GM12878 (cell line): Measurements from ENCODE around the gene ICE1. TPM values are rescaled to one million over a fixed set of nuclear protein-coding genes. Genes with fewer than 3 reads are reported as not detected.

Experiments used
- ATAC-seq: fragments of 200-7000 bp; cut with Tn5 transposase; 3 replicates; pipeline ENCODE4 v1.9.1; 2020; ENCODE audit warnings: mild to moderate bottlenecking, moderate library complexity
- BruUV-seq: library from RNA; stranded (reverse); fragments of 400-500 nt; replicated peaks from 2 replicates; lab custom pipeline; 2021; lab: Mats Ljungman, UMichigan
- CTCF ChIA-PET: fragments of 300-600 bp; sonication (Branson Sonifier 250); formaldehyde crosslinking; extraction: SDS; loops from one replicate; lab custom pipeline; 2021; ENCODE audit warnings: inconsistent platforms; lab: Yijun Ruan, JAX
- POLR2A ChIA-PET: fragments of 350-600 bp; formaldehyde crosslinking; extraction: SDS; loops from one replicate; lab custom pipeline; 2021; ENCODE audit warnings: inconsistent platforms; lab: Charles Lee
- RAD21 ChIA-PET: fragments of 300-600 bp; sonication (Branson Sonifier 250); formaldehyde crosslinking; loops from one replicate; lab custom pipeline; 2023; ENCODE audit warnings: antibody characterized with exemption; ENCODE audit not compliant: unreplicated experiment; lab: Charles Lee
- SMC1A ChIA-PET: fragments of 300-600 bp; sonication (Branson Sonifier 250); formaldehyde crosslinking; loops from one replicate; lab custom pipeline; 2023; ENCODE audit not compliant: unreplicated experiment, uncharacterized antibody; lab: Charles Lee
- DNase-seq: peaks from one replicate; pipeline ENCODE4 v3.0.0-alpha.2; 2011; ENCODE audit warnings: low read depth, low spot score
- FAIRE-seq: peaks from 3 replicates; lab custom pipeline; 2011; peaks lifted over from hg19 to GRCh38; lab: Jason Lieb, UNC
- H2AFZ ChIP-seq: 2 replicates; pipeline ENCODE4 v1.6.0; 2011; ENCODE audit warnings: low read depth, low read length, control low read depth; ENCODE audit not compliant: control insufficient read depth
- H3K27ac ChIP-seq: 2 replicates; pipeline ENCODE4 v1.5.1; 2011; ENCODE audit warnings: control low read depth; ENCODE audit not compliant: control insufficient read depth, insufficient read depth
- H3K27me3 ChIP-seq, 2 experiments: replicated peaks in 1 of 2; 2 replicates each; pipeline versions ENCODE4 v1.6.0 to v1.6.1; 2011; ENCODE audit warnings: low read length in 1 of 2; ENCODE audit not compliant: control insufficient read depth in 2 of 2, insufficient read depth in 2 of 2
- H3K36me3 ChIP-seq, 2 experiments: 2 replicates each; pipeline ENCODE4 v1.5.1; 2011; ENCODE audit warnings: low read length in 1 of 2; ENCODE audit not compliant: control insufficient read depth in 2 of 2, insufficient read depth in 2 of 2
- H3K4me1 ChIP-seq: 2 replicates; pipeline ENCODE4 v1.6.1; 2011; ENCODE audit warnings: mild to moderate bottlenecking, low read length, moderate library complexity, mixed read lengths; ENCODE audit not compliant: control insufficient read depth, insufficient read depth
- H3K4me2 ChIP-seq: 2 replicates; pipeline ENCODE4 v1.6.0; 2011; ENCODE audit warnings: control low read depth; ENCODE audit not compliant: control insufficient read depth, insufficient read depth
- H3K4me3 ChIP-seq: fragments of 200-600 bp; sonication (generic); 2 replicates; pipeline ENCODE4 v1.5.1; 2016
- H3K79me2 ChIP-seq: 2 replicates; pipeline ENCODE4 v1.6.0; 2011; ENCODE audit warnings: low read length; ENCODE audit not compliant: control insufficient read depth, insufficient read depth
- H3K9ac ChIP-seq: 2 replicates; pipeline ENCODE4 v1.8.0; 2011; ENCODE audit warnings: low read length, control low read depth, mixed read lengths; ENCODE audit not compliant: control insufficient read depth, insufficient read depth
- H3K9me3 ChIP-seq: replicated peaks from 3 replicates; pipeline ENCODE4 v1.5.1; 2011; ENCODE audit warnings: mild to moderate bottlenecking, low read length; ENCODE audit not compliant: control insufficient read depth, insufficient read depth
- H4K20me1 ChIP-seq: 2 replicates; pipeline ENCODE4 v1.6.0; 2011; ENCODE audit not compliant: control insufficient read depth, insufficient read depth
- ATF2 ChIP-seq: IDR thresholded peaks from 2 replicates; pipeline ENCODE4 v1.6.1; 2012; ENCODE audit warnings: low read length, inconsistent platforms
- EED ChIP-seq: sonication (generic); IDR thresholded peaks from 2 replicates; pipeline ENCODE4 v1.6.1; 2016; ENCODE audit warnings: antibody characterized with exemption, low read depth
- IKZF1 ChIP-seq: fragments of 450-650 bp; conservative IDR thresholded peaks from 2 replicates; pipeline ENCODE4 v1.6.1; 2017; ENCODE audit warnings: antibody characterized with exemption, mild to moderate bottlenecking
- IKZF2 ChIP-seq, 2 experiments: fragments of 450-650 bp; IDR thresholded peaks; 2 replicates each; pipeline ENCODE4 v1.6.1; 2017; ENCODE audit warnings: mild to moderate bottlenecking in 2 of 2, moderate library complexity in 2 of 2
- SUPT20H ChIP-seq: IDR thresholded peaks from 2 replicates; pipeline ENCODE4 v1.6.1; 2011; ENCODE audit warnings: low read depth, mild to moderate bottlenecking, low read length, moderate library complexity, borderline replicate concordance; ENCODE audit not compliant: control insufficient read depth
- ZBTB11 ChIP-seq: fragments of 450-650 bp; formaldehyde crosslinking; IDR thresholded peaks from 2 replicates; pipeline ENCODE4 v1.5.0; 2022; ENCODE audit warnings: mild to moderate bottlenecking, missing genetic modification characterization
- in situ Hi-C: fragments of 300-500 bp; cut with MboI; formaldehyde crosslinking; loops from 9 replicates; pipeline ENCODE4 v1.14.3; 2018; ENCODE audit warnings: mixed read lengths
- intact Hi-C: fragments of 100-400 bp; cut with micrococcal nuclease; formaldehyde crosslinking; loops from one replicate; pipeline ENCODE4 v1.14.2; 2022; ENCODE audit not compliant: unreplicated experiment
- polyA plus RNA-seq, 11 experiments: library from polyadenylated mRNA; depleted of rRNA in 4 of 11; unstranded in 6 of 11; stranded (reverse) in 5 of 11; fragments of >200 nt; fragmentation: Nextera tagmentation in 4 of 11; fragmentation: Illumina TruSeq in 1 of 11; extraction: Ambion mirVana in 4 of 11; extraction: Trizol in 1 of 11; gene quantifications; 1 replicate in 1 of 11; 2 replicates in 10 of 11; pipeline versions ENCODE4 v1.2.1 to v1.2.3, GENCODE V29; 2011 to 2016; ENCODE audit warnings: inconsistent platforms in 2 of 11, missing spikeins in 2 of 11, low read depth in 1 of 11
- total RNA-seq, 4 experiments: library from RNA; depleted of rRNA in 3 of 4; stranded (reverse); fragments of >200 nt in 3 of 4; fragmentation: Illumina TruSeq in 1 of 4; extraction: Trizol in 1 of 4; gene quantifications; 2 replicates each; pipeline versions ENCODE4 v1.2.1 to v1.2.3, GENCODE V29; 2013 to 2021

ICE1 gene
- total and polyA plus RNA-seq, 10 of the 15 experiments (the other 5 are each of a cell fraction or from before 2014, with no cell fraction given) = 3.8 to 31.4 (median 18.9) TPM

- no peak for TF ChIP-seq IKZF1
- TF ChIP-seq ATF2 = no peak
- no peak for TF ChIP-seq SUPT20H
- TF ChIP-seq ZBTB11 (CRISPR knock-in tag) = no peak
- no peak for TF ChIP-seq EED
- no peak for TF ChIP-seq IKZF2 (IDR thresholded peaks at IDR 0.05)
- TF ChIP-seq, all 136 proteins: peak for 0
- H3K9me3 ChIP-seq = peaks cover 2% of the 10 kb centered on the region; the same call in 1 of the 3 replicates
- BruUV-seq = no TSS peak
- H3K4me3 ChIP-seq = no peak overlapping the region
- SMC1A ChIA-PET = interaction anchor here (1.8 kb wide), 1 partner anchor 10 kb away, joined by 4 read pairs; no protein-coding TSS in a partner anchor
- H3K4me2 ChIP-seq = no peak overlapping the region
- intact Hi-C loops = no loop called here
- POLR2A ChIA-PET = no interaction called here
- RAD21 ChIA-PET = no interaction called here
- H3K27ac ChIP-seq = no peak overlapping the region
- no peaks in the 10 kb centered on the region for H3K36me3 ChIP-seq
- CTCF ChIA-PET = interaction anchor here (0.7 to 1.3 kb wide), 4 partner anchors 11 to 475 kb away, joined by 3 to 5 read pairs (median 3); no protein-coding TSS in a partner anchor
- no peak for FAIRE-seq
- H4K20me1 ChIP-seq = no peaks in the 10 kb centered on the region
- H3K27me3 ChIP-seq = no peaks in the 10 kb centered on the region
- no peak for DNase-seq
- no peaks in the 10 kb centered on the region; the same call in 1 of the 2 replicates for H3K4me1 ChIP-seq
- H3K79me2 ChIP-seq = no peaks in the 10 kb centered on the region
- in situ Hi-C loops = no loop called here
- H3K9ac ChIP-seq = no peak overlapping the region
- H2AFZ ChIP-seq = no peak overlapping the region
- no peak for ATAC-seq
Observed at GRCh38 chr5:5504325-5504724, 81.8 kb downstream of the ICE1 start.
